Measurements from ENCODE around the gene MTIF2. TPM values are rescaled to one million over a fixed set of nuclear protein-coding genes. Genes with fewer than 3 reads are reported as not detected.
"Not testable (repeated sequence)": the region's sequence is repeated elsewhere in the genome, so short reads cannot be mapped to it uniquely, and the experiment has no call there.

MTIF2 gene
- total RNA-seq, 4 donors from 2014 or later = 16.1 to 22.6 (median 21.0) TPM

GRCh38 chr2:55204950-55205349 is 64.1 kb downstream of the MTIF2 start:
- Histone ChIP-seq H3K27ac (replicated peaks in 1 of 4) (no peak overlapping the region), H3K4me1 (no peaks in the 10 kb centered on the region), H3K27me3 (no peaks in the 10 kb centered on the region), H3K36me3 (peaks cover 0 to 20% (median 4%) of the 10 kb centered on the region in 4 donors), H3K9me3 (peaks cover 0 to under 1% (median 0%) of the 10 kb centered on the region in 4 donors), H3K4me3 (no peak overlapping the region)
- no peak for DNase-seq (ENCODE audit: extremely low spot score)
- TF ChIP-seq EP300 (IDR thresholded peaks at IDR 0.05) (no peak), POLR2A (IDR thresholded peaks at IDR 0.05; ENCODE audit: low read depth) (no peak), CTCF (IDR thresholded peaks at IDR 0.05) (no peak), POLR2AphosphoS5 (IDR thresholded peaks at IDR 0.05) (no peak)
- intact Hi-C loops (cut with DNase I) = no loop called here
- 96% methylated on average over 2 of the region's 2 CpGs for WGBS

GRCh38 chr2:55204536-55204935 is 64.5 kb downstream of the MTIF2 start:
- no peak overlapping the region for H3K4me3 ChIP-seq
- H3K27me3 ChIP-seq = no peaks in the 10 kb centered on the region

GRCh38 chr2:55200416-55200815 is 68.6 kb downstream of the MTIF2 start:
- DNase-seq (ENCODE audit: extremely low spot score) = no peak

More at GRCh38 chr2:55204536-55204935, 64.5 kb downstream of the MTIF2 start:
- Histone ChIP-seq H3K36me3 (peaks cover 0 to 24% (median 4%) of the 10 kb centered on the region in 4 donors), H3K9me3 (peaks cover 0 to 4% (median 0%) of the 10 kb centered on the region in 4 donors), H3K4me1 (no peaks in the 10 kb centered on the region), H3K27ac (replicated peaks in 1 of 4) (no peak overlapping the region)
- 93% methylated on average over 3 of the region's 3 CpGs for WGBS
- TF ChIP-seq CTCF (IDR thresholded peaks at IDR 0.05) (no peak), POLR2AphosphoS5 (IDR thresholded peaks at IDR 0.05) (no peak), EP300 (IDR thresholded peaks at IDR 0.05) (no peak), POLR2A (IDR thresholded peaks at IDR 0.05; ENCODE audit: low read depth) (no peak)
- DNase-seq (ENCODE audit: extremely low spot score) = no peak
- intact Hi-C loops (cut with DNase I) = no loop called here

GRCh38 chr2:55196526-55196925 is 72.5 kb downstream of the MTIF2 start:
- whole genome bisulfite sequencing = 100% methylated on average over 2 of the region's 2 CpGs
- intact Hi-C loops (cut with DNase I) = no loop called here

More at GRCh38 chr2:55200416-55200815, 68.6 kb downstream of the MTIF2 start:
- no peak overlapping the region for H3K4me3 ChIP-seq
- peaks cover 0 to 5% (median 0%) of the 10 kb centered on the region in 4 donors for H3K9me3 ChIP-seq
- TF ChIP-seq POLR2AphosphoS5 (IDR thresholded peaks at IDR 0.05) = no peak
- no peak for TF ChIP-seq EP300 (IDR thresholded peaks at IDR 0.05)
- TF ChIP-seq POLR2A (IDR thresholded peaks at IDR 0.05; ENCODE audit: low read depth) = no peak
- no peak for TF ChIP-seq CTCF (IDR thresholded peaks at IDR 0.05)
- intact Hi-C loops (cut with DNase I) = no loop called here
- no peaks in the 10 kb centered on the region for H3K27me3 ChIP-seq
- no peak overlapping the region for H3K27ac ChIP-seq (replicated peaks in 1 of 4)
- WGBS = 100% methylated on average over 1 of the region's 1 CpG
- H3K4me1 ChIP-seq = no peaks in the 10 kb centered on the region
- peaks cover 0 to 42% (median 16%) of the 10 kb centered on the region in 4 donors for H3K36me3 ChIP-seq

GRCh38 chr2:55191888-55192287 is 77.1 kb downstream of the MTIF2 start:
- 100% methylated on average over 2 of the region's 2 CpGs for WGBS

More at GRCh38 chr2:55196526-55196925, 72.5 kb downstream of the MTIF2 start:
- no peak overlapping the region for H3K27ac ChIP-seq (replicated peaks in 1 of 4)
- no peaks in the 10 kb centered on the region for H3K4me1 ChIP-seq
- H3K9me3 ChIP-seq = peaks cover 0 to 5% (median 0%) of the 10 kb centered on the region in 4 donors
- H3K27me3 ChIP-seq = no peaks in the 10 kb centered on the region
- no peak overlapping the region for H3K4me3 ChIP-seq
- no peak for DNase-seq (ENCODE audit: extremely low spot score)
- no peak for TF ChIP-seq POLR2A (IDR thresholded peaks at IDR 0.05; ENCODE audit: low read depth)
- TF ChIP-seq CTCF (IDR thresholded peaks at IDR 0.05) = no peak
- no peak for TF ChIP-seq POLR2AphosphoS5 (IDR thresholded peaks at IDR 0.05)
- TF ChIP-seq EP300 (IDR thresholded peaks at IDR 0.05) = no peak
- peaks cover 0 to 33% (median 18%) of the 10 kb centered on the region in 4 donors for H3K36me3 ChIP-seq

GRCh38 chr2:55186837-55187236 is 82.2 kb downstream of the MTIF2 start:
- H3K36me3 ChIP-seq; H3K27me3 ChIP-seq; H3K4me3 ChIP-seq; DNase-seq (ENCODE audit: extremely low spot score); H3K9me3 ChIP-seq; H3K27ac ChIP-seq (replicated peaks in 1 of 4); H3K4me1 ChIP-seq; intact Hi-C loops (cut with DNase I): not testable (repeated sequence)
- WGBS = 87% methylated on average over 8 of the region's 8 CpGs

More at GRCh38 chr2:55191888-55192287, 77.1 kb downstream of the MTIF2 start:
- intact Hi-C loops (cut with DNase I); H3K27ac ChIP-seq (replicated peaks in 1 of 4); H3K4me1 ChIP-seq; H3K4me3 ChIP-seq; H3K27me3 ChIP-seq; H3K9me3 ChIP-seq; DNase-seq (ENCODE audit: extremely low spot score): not testable (repeated sequence)
- H3K36me3 ChIP-seq = peaks cover 0 to 29% (median 19%) of the 10 kb centered on the region in 4 donors
